Activated CD4-positive, alpha-beta memory T cell treated with anti-CD3 and anti-CD28 coated beads, Interleukin-2, amount 10 ng/mL, durations not matched to agents 7 days and 5 days (primary cell): ENCODE data around the gene PLD1. TPM values are rescaled to one million over a fixed set of nuclear protein-coding genes. Genes with fewer than 3 reads are reported as not detected.

ENCODE experiments used
- CTCF ChIA-PET: fragments of 350-600 bp; sonication (Branson Sonifier 250); formaldehyde crosslinking; loops from one replicate; lab custom pipeline; 2021; ENCODE audit warnings: antibody characterized with exemption, inconsistent platforms; lab: Charles Lee
- POLR2A ChIA-PET: fragments of 350-600 bp; sonication (Branson Sonifier 250); formaldehyde crosslinking; loops from one replicate; lab custom pipeline; 2021; ENCODE audit warnings: antibody characterized with exemption; lab: Charles Lee
- DNase-seq: peaks from one replicate; pipeline ENCODE4 v3.0.0-alpha.2; 2020
- H3K27ac Mint-ChIP-seq: one replicate; pipeline ENCODE4 v1.8.0; 2021; ENCODE audit warnings: mild to moderate bottlenecking, mixed read lengths
- H3K27me3 Mint-ChIP-seq: one replicate; pipeline ENCODE4 v1.8.0; 2021; ENCODE audit warnings: mixed read lengths
- H3K36me3 Mint-ChIP-seq: one replicate; pipeline ENCODE4 v1.8.0; 2021; ENCODE audit warnings: low read depth, mixed read lengths
- H3K4me1 Mint-ChIP-seq: one replicate; pipeline ENCODE4 v1.8.0; 2021; ENCODE audit warnings: mixed read lengths
- H3K4me3 Mint-ChIP-seq: one replicate; pipeline ENCODE4 v1.8.0; 2021; ENCODE audit warnings: mild to moderate bottlenecking, mixed read lengths
- H3K9me3 Mint-ChIP-seq: one replicate; pipeline ENCODE4 v1.8.0; 2021; ENCODE audit warnings: mixed read lengths
- total RNA-seq, 2 experiments: library from RNA; stranded (reverse); gene quantifications; one replicate each; pipeline ENCODE4 v1.2.3, GENCODE V29; 2021

PLD1 gene
- total RNA-seq, 2 experiments from 2014 or later: 3.1 to 4.1 TPM

DNA sequence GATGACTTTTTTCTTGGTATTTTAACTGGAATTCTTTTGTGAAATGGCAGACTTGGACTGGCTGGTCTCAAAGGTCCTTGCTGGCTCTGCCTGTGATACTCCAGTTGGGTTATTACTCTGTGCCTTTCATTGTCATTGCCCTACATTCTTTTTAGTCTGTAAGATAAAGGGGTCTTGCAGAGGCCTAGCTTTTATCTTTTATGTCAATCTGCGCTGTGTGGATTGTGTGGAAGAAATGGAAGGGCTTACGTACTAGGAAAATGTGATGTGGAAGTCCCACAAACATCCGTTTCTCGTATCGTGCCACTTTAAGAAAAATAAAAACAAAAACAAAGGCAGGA is 24.1 kb upstream of the PLD1 start:
- no peak overlapping the region for H3K4me3 Mint-ChIP-seq
- no peak overlapping the region for H3K27ac Mint-ChIP-seq
- H3K36me3 Mint-ChIP-seq: no peaks in the 10 kb centered on the region
- no peak for DNase-seq
- ChIA-PET POLR2A (no interaction called here), CTCF (interaction anchor here (0.9 to 2.6 kb wide), 10 partner anchors 12 to 784 kb away, joined by 3 to 9 read pairs (median 5); no protein-coding TSS in a partner anchor)
- no peaks in the 10 kb centered on the region for H3K9me3 Mint-ChIP-seq
- peaks cover 14% of the 10 kb centered on the region for H3K27me3 Mint-ChIP-seq
- no peaks in the 10 kb centered on the region for H3K4me1 Mint-ChIP-seq

DNA sequence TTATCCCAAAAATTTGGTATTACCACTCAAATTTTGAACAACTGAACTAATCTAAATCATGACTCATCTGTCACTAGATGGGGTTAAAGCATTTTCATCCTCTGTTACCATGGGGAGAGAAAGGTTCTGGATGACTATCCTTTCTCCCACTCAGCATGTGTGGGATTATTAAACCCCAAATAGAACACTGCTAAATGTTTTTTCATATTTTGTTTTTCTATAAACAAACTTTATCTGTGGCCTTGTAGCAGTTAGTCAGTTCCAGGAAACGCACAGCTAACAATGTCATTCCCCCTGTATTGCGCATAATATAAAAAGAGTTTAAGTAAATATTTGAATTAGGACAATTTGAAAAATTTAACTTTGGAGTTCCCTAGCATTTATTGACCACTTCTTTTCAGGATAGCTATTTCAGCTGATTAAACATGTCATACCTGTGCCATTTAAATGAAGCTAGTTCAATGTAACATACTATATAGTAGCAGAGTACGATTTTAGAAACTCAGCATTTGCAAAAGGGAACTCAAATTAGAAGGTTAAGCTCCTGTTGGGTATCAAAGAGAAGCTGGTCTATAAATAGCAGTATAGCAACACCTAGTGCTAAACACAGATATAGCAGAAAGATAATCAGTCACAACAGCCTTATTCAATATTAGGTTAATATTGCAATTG is 23.6 kb upstream of the PLD1 start:
- no peak overlapping the region for H3K4me3 Mint-ChIP-seq
- ChIA-PET CTCF (interaction anchor here (0.9 to 2.6 kb wide), 10 partner anchors 12 to 784 kb away, joined by 3 to 9 read pairs (median 5); no protein-coding TSS in a partner anchor), POLR2A (no interaction called here)
- H3K36me3 Mint-ChIP-seq: no peaks in the 10 kb centered on the region
- H3K27ac Mint-ChIP-seq: no peak overlapping the region
- DNase-seq: no peak
- H3K9me3 Mint-ChIP-seq: no peaks in the 10 kb centered on the region
- peaks cover 14% of the 10 kb centered on the region for H3K27me3 Mint-ChIP-seq
- no peaks in the 10 kb centered on the region for H3K4me1 Mint-ChIP-seq

DNA sequence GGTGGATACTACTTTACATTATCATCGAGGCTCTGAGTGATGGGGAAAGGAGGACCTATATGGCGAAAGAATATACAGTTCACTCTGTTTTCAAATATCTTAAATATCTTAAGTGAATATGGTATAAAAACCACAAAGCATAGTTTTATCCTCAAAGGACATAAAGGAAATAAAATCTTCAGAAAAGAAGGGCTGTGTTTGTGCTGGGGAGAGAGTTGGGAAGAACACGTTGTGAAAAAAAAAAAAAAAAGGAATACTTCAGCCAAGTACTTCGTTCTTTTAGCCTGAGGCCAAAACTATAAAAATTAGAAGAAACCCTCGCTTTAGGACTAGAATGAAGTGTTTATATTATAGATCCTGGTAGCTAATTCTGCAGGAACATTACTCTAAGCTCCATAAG is 22.7 kb upstream of the PLD1 start:
- CTCF ChIA-PET: interaction anchor here (1.5 to 1.8 kb wide), 5 partner anchors 11 to 783 kb away, joined by 4 to 6 read pairs (median 5); no protein-coding TSS in a partner anchor
- H3K4me3 Mint-ChIP-seq: no peak overlapping the region

DNA sequence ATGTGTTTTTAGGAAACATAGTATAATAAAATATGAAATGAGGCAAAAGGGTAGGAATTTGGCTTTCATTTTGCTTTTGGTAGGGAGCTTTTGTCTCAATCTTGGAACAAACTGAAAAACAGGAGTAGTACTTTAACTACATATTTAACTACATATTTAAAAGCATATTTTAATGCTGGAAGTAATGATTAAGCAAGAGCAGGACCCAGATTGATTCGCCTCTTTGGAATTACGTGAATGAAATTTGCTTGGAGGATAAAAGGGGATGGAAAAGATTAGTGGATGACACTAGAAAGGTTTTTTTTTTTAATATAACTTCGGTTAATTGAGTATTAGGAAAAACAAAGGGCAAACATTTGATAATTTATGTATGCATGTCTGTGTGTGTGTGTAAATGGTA is 21.7 kb upstream of the PLD1 start:
- peaks cover 11% of the 10 kb centered on the region for H3K27me3 Mint-ChIP-seq
- H3K4me3 Mint-ChIP-seq: no peak overlapping the region
- peaks cover 11% of the 10 kb centered on the region for H3K4me1 Mint-ChIP-seq
- H3K27ac Mint-ChIP-seq: no peak overlapping the region
- no peaks in the 10 kb centered on the region for H3K36me3 Mint-ChIP-seq
- H3K9me3 Mint-ChIP-seq: no peaks in the 10 kb centered on the region
- DNase-seq: no peak
- POLR2A ChIA-PET: no interaction called here
- CTCF ChIA-PET: no interaction called here

More for the DNA sequence above, 22.7 kb upstream of the PLD1 start:
- H3K4me1 Mint-ChIP-seq: peaks cover 2% of the 10 kb centered on the region
- H3K27ac Mint-ChIP-seq: no peak overlapping the region
- DNase-seq: no peak
- peaks cover 12% of the 10 kb centered on the region for H3K27me3 Mint-ChIP-seq
- POLR2A ChIA-PET: no interaction called here
- no peaks in the 10 kb centered on the region for H3K9me3 Mint-ChIP-seq
- no peaks in the 10 kb centered on the region for H3K36me3 Mint-ChIP-seq

DNA sequence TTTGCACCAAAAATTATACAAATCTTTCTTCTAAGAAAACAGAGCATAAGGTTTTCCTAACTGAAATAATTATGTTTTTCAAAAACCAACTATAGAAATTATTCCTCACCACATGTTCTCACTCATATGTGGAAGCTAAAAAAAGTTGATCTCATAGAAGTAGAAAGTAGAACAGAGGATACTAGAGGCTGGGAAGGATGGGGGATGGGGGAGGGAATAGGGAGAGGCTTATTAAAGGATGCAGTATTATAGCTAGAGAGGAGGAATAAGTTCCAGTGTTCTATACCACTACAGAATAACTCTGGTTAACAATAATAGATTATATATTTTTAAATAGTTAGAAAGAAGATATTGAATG is 20.2 kb upstream of the PLD1 start:
- no peak for DNase-seq
- ChIA-PET POLR2A (no interaction called here), CTCF (interaction anchor here (1.3 to 2.8 kb wide), 3 partner anchors 9 to 58 kb away, joined by 3 to 14 read pairs (median 4); partner anchors contain the start of gene PLD1)
- Mint-ChIP-seq H3K4me1 (peaks cover 12% of the 10 kb centered on the region), H3K27ac (no peak overlapping the region), H3K36me3 (no peaks in the 10 kb centered on the region), H3K9me3 (no peaks in the 10 kb centered on the region), H3K27me3 (peaks cover 9% of the 10 kb centered on the region), H3K4me3 (no peak overlapping the region)

DNA sequence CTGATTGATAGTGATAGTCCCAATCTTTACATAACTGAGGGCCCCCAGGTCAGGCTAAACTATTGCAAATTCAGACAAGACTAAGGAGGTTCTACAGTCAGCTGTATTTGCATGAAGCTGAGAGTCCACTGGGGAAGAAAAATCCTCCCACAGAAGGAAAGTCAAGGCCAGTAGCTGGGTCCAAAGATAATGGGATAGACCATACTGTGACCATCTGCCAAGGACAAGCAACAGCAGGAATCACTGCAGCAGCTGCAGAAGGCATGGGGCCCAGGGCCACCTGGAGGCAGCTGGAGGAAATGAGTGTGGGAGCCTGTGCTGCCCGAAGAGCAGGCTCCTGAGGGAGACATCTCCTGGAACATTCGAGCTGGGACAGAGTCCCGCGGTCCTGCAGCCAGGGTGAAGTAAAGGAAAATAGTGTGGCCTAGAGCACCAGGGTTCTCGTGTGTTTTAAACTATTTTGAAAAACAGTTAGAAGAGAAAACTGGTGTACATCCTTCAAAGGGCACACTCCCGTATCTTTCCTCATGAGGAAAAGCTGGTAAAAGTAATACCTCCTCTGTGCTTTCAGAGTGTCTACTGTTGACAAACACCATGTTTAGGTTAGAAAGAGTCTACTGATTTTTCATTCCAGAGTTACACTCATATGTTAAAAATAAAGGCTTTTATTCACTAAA is 19.7 kb upstream of the PLD1 start:
- no peaks in the 10 kb centered on the region for H3K36me3 Mint-ChIP-seq
- H3K9me3 Mint-ChIP-seq: no peaks in the 10 kb centered on the region
- CTCF ChIA-PET: interaction anchor here (0.9 to 2.8 kb wide), 6 partner anchors 9 to 511 kb away, joined by 3 to 14 read pairs (median 4); partner anchors contain the start of gene PLD1

DNA sequence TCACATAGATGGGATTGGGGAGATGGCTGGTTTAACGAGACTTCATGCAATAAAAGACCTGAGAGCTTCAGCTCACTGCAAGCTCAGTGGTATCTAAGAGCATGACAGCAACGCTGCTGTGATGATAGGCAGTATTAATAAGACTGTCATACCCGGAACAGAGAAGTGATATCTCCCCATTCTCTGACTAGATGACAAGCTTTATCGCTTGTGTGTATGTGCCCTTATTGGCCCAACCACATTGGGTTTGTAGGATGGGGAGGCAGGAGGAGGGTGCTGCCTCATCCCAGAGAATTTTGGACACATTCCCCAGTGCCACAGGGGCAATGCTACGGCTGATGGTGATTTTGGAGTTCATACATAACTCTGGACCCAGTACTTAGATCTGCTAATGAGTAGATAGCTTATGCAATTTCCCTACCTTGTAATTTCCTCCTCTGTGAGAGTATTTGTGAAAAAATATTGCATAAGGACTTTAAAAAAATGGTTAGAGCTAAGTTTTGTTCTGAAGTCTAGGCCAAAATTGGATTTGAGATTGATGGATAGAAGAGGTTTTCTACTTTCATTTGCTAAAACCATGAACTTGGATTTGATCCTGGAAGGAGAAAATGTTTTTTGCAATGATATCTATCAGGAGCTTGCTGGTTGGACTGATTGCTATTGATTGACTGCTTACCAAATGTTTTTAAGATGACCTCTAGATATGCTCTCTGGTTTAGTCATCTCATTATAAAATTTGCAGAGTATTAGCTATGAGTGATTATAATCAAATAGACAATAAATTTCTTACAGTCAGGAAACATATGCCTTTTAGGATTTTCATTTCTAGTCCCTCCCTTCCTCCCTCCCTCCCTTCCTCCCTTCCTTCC is 18.9 kb upstream of the PLD1 start:
- POLR2A ChIA-PET: interaction anchor here (1.2 kb wide), 1 partner anchor 19 kb away, joined by 4 read pairs; the partner anchor contains the start of gene PLD1

More for the DNA sequence above, 19.7 kb upstream of the PLD1 start:
- DNase-seq: peak; percentile 22
- no peak overlapping the region for H3K4me3 Mint-ChIP-seq
- peaks cover 12% of the 10 kb centered on the region for H3K27me3 Mint-ChIP-seq
- H3K4me1 Mint-ChIP-seq: peaks cover 12% of the 10 kb centered on the region
- POLR2A ChIA-PET: no interaction called here
- H3K27ac Mint-ChIP-seq: no peak overlapping the region

DNA sequence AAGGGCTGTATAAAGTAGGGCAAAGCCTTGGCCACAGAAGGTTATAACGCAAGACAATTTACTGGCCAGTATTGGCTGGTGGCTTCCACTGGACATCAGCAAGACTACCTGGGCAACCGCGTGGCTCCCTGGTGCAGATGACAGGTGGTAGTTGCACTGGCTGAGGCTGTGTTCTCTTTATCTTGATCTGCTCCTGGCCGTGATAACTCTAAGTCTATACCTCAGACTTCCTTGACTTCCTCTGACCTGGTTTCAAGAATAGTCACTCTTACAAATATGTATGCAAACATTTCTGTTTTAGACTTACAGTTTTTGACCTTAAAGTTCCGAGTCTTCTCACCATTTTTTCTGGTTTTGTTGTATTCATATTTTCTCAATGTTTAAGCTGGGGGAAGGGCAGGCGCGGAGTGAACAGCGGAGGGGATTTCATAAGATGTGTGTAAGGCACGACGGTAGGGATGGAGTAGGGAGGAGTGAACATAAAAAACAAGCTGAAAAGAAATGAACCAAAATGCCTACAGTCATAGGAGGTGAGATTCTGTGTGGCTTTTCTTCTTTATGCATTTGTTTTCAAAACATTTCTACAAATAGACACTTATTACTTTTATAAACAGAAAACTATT is 17.7 kb upstream of the PLD1 start:
- Mint-ChIP-seq H3K27ac (peak overlapping the region; percentile 3), H3K9me3 (no peaks in the 10 kb centered on the region), H3K4me3 (no peak overlapping the region), H3K4me1 (peaks cover 12% of the 10 kb centered on the region), H3K27me3 (peaks cover 16% of the 10 kb centered on the region), H3K36me3 (no peaks in the 10 kb centered on the region)
- ChIA-PET POLR2A (interaction anchor here (1.2 kb wide), 1 partner anchor 18 kb away, joined by 4 read pairs; the partner anchor contains the start of gene PLD1), CTCF (interaction anchor here (1.1 to 2.8 kb wide), 4 partner anchors 13 to 505 kb away, joined by 3 to 14 read pairs (median 4); partner anchors contain the start of gene PLD1)
- DNase-seq: no peak

More for the DNA sequence above, 18.9 kb upstream of the PLD1 start:
- no peak overlapping the region for H3K4me3 Mint-ChIP-seq
- H3K36me3 Mint-ChIP-seq: no peaks in the 10 kb centered on the region
- H3K9me3 Mint-ChIP-seq: no peaks in the 10 kb centered on the region
- peaks cover 12% of the 10 kb centered on the region for H3K4me1 Mint-ChIP-seq
- H3K27ac Mint-ChIP-seq: no peak overlapping the region
- peaks cover 12% of the 10 kb centered on the region for H3K27me3 Mint-ChIP-seq
- DNase-seq: no peak
- CTCF ChIA-PET: interaction anchor here (0.9 to 2.8 kb wide), 6 partner anchors 10 to 512 kb away, joined by 3 to 14 read pairs (median 4); partner anchors contain the start of gene PLD1

DNA sequence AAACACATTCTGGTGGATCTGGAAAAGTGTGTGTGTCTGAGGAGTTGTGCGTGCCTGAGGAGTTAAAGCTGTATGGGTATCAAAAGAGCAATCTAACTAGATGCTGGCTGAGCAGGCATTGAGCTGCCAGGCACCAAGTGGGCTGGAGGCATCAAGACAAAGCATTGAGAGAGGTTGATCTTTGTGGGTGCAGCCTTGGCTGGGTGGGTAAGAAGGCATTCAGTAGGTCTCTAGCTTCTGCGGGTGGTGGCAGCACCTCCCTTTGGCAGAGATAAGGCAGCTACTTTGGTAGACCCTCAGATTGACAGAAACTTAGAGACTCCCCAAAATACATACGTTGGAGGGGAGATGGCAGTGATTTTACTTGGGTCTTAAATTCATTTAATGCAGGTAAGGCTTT is 17.1 kb upstream of the PLD1 start:
- CTCF ChIA-PET: interaction anchor here (1.0 to 1.1 kb wide), 2 partner anchors 55 to 505 kb away, joined by 3 to 4 read pairs; no protein-coding TSS in a partner anchor
- peaks cover 12% of the 10 kb centered on the region for H3K4me1 Mint-ChIP-seq

DNA sequence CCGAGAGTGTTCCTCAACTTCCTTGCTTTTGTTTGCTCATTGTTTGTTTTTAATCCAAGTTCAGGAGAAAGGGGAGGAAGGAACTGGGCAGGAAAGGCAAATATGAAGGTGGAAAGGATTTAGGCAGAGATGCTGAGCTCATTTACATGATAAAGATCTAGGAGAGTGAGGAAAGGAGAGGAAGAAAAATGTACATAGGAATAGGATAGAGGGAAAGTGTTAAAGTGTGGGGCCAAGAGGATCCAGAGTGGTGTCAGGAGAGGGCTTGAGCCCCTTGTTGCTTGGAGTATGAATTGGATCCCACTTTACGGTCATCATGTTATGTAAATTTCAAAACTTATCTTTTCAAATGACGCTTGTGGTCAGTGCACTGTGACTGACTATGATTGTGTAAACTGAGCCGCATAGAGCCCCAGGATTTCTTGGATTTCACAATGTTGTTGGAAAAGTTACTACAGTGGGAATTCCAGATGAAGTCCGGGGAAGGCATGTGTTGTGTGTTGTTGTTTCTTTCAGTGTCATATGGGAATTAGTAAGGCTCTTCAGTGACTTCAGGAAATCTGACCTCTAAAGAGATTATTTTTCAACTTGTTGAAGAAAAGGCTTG is 15.0 kb upstream of the PLD1 start:
- POLR2A ChIA-PET: no interaction called here
- H3K4me1 Mint-ChIP-seq: peaks cover 26% of the 10 kb centered on the region
- CTCF ChIA-PET: interaction anchor here (0.6 kb wide), 1 partner anchor 660 kb away, joined by 4 read pairs; no protein-coding TSS in a partner anchor

More for the DNA sequence above, 17.1 kb upstream of the PLD1 start:
- Mint-ChIP-seq H3K27ac (no peak overlapping the region), H3K27me3 (peaks cover 12% of the 10 kb centered on the region), H3K36me3 (no peaks in the 10 kb centered on the region), H3K9me3 (no peaks in the 10 kb centered on the region), H3K4me3 (no peak overlapping the region)
- no peak for DNase-seq
- POLR2A ChIA-PET: no interaction called here

DNA sequence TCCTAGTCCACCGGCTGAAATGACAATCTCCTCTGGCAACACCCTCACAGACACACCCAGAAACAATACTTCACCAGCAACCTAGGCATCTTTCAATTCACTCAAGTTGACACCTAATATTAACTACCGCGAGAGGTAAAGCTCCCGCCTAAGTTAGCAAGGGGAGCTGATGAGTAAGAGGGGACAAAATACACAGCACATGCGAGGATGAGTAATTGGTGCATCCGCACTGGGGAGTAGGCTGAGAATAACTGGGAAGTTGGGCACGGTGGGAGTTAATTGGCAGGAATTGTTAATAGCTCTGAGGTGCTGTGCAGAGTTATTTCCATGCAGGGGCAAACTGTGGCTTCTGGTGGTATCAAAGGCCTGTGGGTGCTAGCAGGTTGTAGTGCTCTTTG is 14.5 kb upstream of the PLD1 start:
- H3K4me1 Mint-ChIP-seq: peaks cover 26% of the 10 kb centered on the region
- CTCF ChIA-PET: interaction anchor here (0.6 kb wide), 1 partner anchor 660 kb away, joined by 4 read pairs; no protein-coding TSS in a partner anchor
- peaks cover 10% of the 10 kb centered on the region for H3K27me3 Mint-ChIP-seq
- no peak overlapping the region for H3K27ac Mint-ChIP-seq
- no peak for DNase-seq
- POLR2A ChIA-PET: no interaction called here
- H3K36me3 Mint-ChIP-seq: no peaks in the 10 kb centered on the region
- no peak overlapping the region for H3K4me3 Mint-ChIP-seq
- H3K9me3 Mint-ChIP-seq: no peaks in the 10 kb centered on the region

More for the DNA sequence above, 15.0 kb upstream of the PLD1 start:
- H3K36me3 Mint-ChIP-seq: no peaks in the 10 kb centered on the region
- H3K9me3 Mint-ChIP-seq: no peaks in the 10 kb centered on the region
- DNase-seq: no peak
- no peak overlapping the region for H3K4me3 Mint-ChIP-seq
- no peak overlapping the region for H3K27ac Mint-ChIP-seq
- peaks cover 10% of the 10 kb centered on the region for H3K27me3 Mint-ChIP-seq

DNA sequence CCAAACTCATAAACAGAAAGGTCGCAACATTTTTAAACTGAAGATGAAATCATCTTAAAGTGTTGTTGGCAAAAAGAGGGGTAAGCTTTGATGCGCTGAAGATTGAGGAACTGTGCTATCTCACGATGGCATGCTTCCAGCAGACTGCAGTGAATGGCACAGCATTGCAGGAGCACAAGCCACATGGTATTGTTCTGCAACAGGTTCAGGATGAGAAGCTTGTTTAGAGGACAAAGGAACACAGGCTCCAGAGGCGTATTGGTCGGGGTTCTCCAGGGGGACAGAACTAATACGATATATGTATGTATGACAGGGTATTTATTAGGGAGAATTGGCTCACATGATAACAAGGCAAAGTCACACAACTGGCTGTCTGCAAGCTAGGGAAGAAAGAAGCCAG is 13.8 kb upstream of the PLD1 start:
- Mint-ChIP-seq H3K27ac (no peak overlapping the region), H3K4me1 (peaks cover 26% of the 10 kb centered on the region), H3K4me3 (no peak overlapping the region), H3K27me3 (peaks cover 10% of the 10 kb centered on the region), H3K36me3 (no peaks in the 10 kb centered on the region), H3K9me3 (no peaks in the 10 kb centered on the region)
- ChIA-PET CTCF (no interaction called here), POLR2A (no interaction called here)
- no peak for DNase-seq
